ENCODE measurements around the gene TMEM33. TPM values are rescaled to one million over a fixed set of nuclear protein-coding genes. Genes with fewer than 3 reads are reported as not detected.
A peak's percentile ranks its signal among the peaks of the same experiment; 100 is the strongest.

Gene TMEM33
- total RNA-seq, 1 donor from 2014 or later, result 40.0 TPM

DNA sequence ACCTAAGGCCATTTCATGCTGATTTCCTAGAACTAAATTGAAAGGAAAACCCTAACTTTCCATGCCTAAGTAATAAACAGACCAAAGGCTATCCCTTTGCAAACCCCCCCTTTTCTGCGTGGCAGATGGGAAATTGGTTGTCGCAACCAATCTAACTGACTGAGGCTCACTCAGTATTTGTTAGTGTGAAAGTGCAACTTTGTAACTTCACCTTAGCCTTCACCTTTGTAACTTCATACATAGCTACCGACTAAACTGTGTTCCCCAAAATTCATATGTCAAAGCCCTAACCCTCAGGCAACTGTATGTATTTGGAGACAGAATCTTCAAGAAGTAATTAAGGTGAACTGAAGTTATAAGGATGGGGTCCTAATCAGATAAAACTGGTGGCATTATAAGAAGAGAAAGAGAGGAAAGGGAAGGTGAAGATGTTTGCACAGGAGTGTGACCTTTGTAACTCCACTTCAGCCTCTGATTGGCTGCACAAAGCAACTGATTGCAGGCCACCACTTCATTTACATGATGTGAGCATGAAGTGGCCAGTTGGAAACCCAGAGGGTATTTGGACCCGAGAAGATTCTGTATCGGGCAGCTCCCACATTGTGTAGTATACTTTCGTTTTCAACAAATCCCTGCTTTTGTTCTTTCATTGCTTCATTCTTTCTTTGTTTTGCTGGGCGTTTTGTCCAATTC is 4.9 kb upstream of the TMEM33 start:
- POLR2A ChIA-PET, result interaction anchor here (0.6 kb wide), 1 partner anchor 616 kb away, joined by 7 read pairs; no protein-coding TSS in a partner anchor
- Mint-ChIP-seq H3K9me3 (no peaks in the 10 kb centered on the region), H3K4me3 (no peak overlapping the region), H3K36me3 (ENCODE audit: low read depth) (peaks cover 3% of the 10 kb centered on the region), H3K27me3 (peaks cover 10% of the 10 kb centered on the region), H3K27ac (no peak overlapping the region), H3K4me1 (peaks cover 7% of the 10 kb centered on the region)
- intact Hi-C loops (cut with micrococcal nuclease), result no loop called here
- DNase-seq (no peak), ATAC-seq (ENCODE audit: low read depth) (no peak)
- CTCF ChIA-PET, result interaction anchor here (0.5 kb wide), 1 partner anchor 27 kb away, joined by 4 read pairs; no protein-coding TSS in a partner anchor
- TF ChIP-seq, protein P1, sequence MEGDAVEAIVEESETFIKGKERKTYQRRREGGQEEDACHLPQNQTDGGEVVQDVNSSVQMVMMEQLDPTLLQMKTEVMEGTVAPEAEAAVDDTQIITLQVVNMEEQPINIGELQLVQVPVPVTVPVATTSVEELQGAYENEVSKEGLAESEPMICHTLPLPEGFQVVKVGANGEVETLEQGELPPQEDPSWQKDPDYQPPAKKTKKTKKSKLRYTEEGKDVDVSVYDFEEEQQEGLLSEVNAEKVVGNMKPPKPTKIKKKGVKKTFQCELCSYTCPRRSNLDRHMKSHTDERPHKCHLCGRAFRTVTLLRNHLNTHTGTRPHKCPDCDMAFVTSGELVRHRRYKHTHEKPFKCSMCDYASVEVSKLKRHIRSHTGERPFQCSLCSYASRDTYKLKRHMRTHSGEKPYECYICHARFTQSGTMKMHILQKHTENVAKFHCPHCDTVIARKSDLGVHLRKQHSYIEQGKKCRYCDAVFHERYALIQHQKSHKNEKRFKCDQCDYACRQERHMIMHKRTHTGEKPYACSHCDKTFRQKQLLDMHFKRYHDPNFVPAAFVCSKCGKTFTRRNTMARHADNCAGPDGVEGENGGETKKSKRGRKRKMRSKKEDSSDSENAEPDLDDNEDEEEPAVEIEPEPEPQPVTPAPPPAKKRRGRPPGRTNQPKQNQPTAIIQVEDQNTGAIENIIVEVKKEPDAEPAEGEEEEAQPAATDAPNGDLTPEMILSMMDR (IDR thresholded peaks at IDR 0.05), result no peak

DNA sequence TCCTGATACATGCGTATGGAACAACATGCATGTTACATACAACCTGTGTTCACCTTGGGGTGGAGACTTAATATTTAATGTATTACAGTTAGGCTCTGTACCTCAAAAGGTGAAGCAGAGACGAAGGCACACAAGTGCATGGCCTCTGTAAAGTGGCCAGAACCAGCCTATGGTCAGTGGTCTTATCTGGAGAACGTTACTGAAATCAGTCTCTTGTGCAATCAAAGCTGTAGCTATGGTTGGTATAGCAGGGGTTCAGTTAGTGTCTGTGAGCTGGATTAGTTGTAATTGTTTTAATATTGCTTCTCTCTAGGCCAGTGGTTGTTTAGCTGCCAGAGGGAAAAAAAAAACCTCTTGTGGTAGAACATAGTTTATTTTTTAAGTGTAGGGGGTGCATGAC is 2.2 kb upstream of the TMEM33 start:
- Mint-ChIP-seq H3K36me3 (ENCODE audit: low read depth) (peaks cover 12% of the 10 kb centered on the region), H3K4me1 (peaks cover 28% of the 10 kb centered on the region), H3K9me3 (no peaks in the 10 kb centered on the region), H3K27ac (no peak overlapping the region), H3K4me3 (no peak overlapping the region), H3K27me3 (peaks cover 5% of the 10 kb centered on the region)
- intact Hi-C loops (cut with micrococcal nuclease), result no loop called here
- TF ChIP-seq, protein P1 (IDR thresholded peaks at IDR 0.05), result no peak
- ChIA-PET POLR2A (no interaction called here), CTCF (no interaction called here)
- ATAC-seq (ENCODE audit: low read depth) (no peak), DNase-seq (no peak)

DNA sequence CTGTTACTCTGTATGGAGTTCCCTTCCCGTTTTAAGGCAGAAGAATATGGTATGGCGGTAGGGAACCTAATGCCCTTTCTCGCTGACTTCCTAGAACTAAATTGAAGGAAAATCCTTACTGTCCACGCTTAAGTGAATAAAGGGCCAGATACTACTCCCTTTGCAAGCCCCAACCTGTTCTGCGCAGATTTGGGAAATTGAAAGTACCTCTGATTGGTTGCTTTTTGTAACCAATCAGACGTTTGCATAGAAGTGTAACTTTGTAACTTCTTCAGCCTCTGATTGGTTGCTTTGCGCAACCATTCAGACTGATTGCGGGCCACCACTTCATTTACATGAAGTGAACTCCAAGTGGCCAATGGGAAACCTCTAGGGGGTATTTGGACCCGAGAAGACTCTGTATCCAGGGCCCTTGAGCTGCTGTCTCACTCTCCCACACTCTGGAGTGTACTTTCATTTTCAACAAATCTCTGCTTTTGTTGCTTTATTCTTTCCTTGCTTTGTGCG is 1.2 kb upstream of the TMEM33 start:
- H3K4me1 Mint-ChIP-seq, result peaks cover 28% of the 10 kb centered on the region
- no peak for ATAC-seq (ENCODE audit: low read depth)
- H3K4me3 Mint-ChIP-seq, result peak overlapping the region; percentile 93
- CTCF ChIA-PET, result no interaction called here
- POLR2A ChIA-PET, result interaction anchor here (1.7 kb wide), 1 partner anchor 218 kb away, joined by 6 read pairs; the partner anchor contains the start of gene BEND4
- no peaks in the 10 kb centered on the region for H3K9me3 Mint-ChIP-seq
- no peak for DNase-seq
- intact Hi-C loops (cut with micrococcal nuclease), result loop anchor here (2.0 kb wide), 1 partner anchor 219 kb away; the partner anchor contains the start of gene BEND4
- peaks cover 16% of the 10 kb centered on the region for H3K36me3 Mint-ChIP-seq (ENCODE audit: low read depth)
- H3K27ac Mint-ChIP-seq, result no peak overlapping the region
- TF ChIP-seq, protein P1 (IDR thresholded peaks at IDR 0.05), result no peak
- no peaks in the 10 kb centered on the region for H3K27me3 Mint-ChIP-seq

DNA sequence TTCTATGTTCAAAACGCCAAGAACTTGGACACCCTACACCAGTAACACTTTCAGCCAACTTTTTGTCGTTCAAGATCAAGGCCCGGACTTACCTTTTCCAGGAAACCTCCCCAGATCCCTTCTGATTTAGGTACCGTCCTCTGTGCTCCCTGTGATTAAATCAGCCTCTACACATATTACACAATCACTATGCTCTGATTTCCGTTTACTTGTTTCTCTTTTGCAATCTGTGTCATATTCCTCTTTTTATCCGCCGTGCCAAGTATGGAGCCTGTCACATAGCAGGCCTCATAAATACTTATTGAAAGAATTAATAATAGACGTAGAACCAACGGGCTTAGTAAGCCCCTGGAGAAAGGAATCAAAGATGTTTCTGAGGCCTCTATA is 722 bp upstream of the TMEM33 start:
- ChIA-PET CTCF (interaction anchor here (1.0 kb wide), 1 partner anchor 56 kb away, joined by 3 read pairs; the partner anchor contains the start of gene SLC30A9), POLR2A (interaction anchor here (1.7 kb wide), 2 partner anchors 56 to 218 kb away, joined by 6 to 12 read pairs; partner anchors contain the start of genes BEND4 and SLC30A9)
- peaks cover 21% of the 10 kb centered on the region for H3K36me3 Mint-ChIP-seq (ENCODE audit: low read depth)
- TF ChIP-seq, protein P1 (IDR thresholded peaks at IDR 0.05), result no peak
- no peak for ATAC-seq (ENCODE audit: low read depth)
- intact Hi-C loops (cut with micrococcal nuclease), result loop anchor here (2.0 kb wide), 1 partner anchor 218 kb away; the partner anchor contains the start of gene BEND4
- H3K4me3 Mint-ChIP-seq, result peak overlapping the region; percentile 93
- H3K27ac Mint-ChIP-seq, result peak overlapping the region; percentile 50
- DNase-seq, result no peak
- H3K9me3 Mint-ChIP-seq, result no peaks in the 10 kb centered on the region
- H3K27me3 Mint-ChIP-seq, result no peaks in the 10 kb centered on the region
- H3K4me1 Mint-ChIP-seq, result peaks cover 28% of the 10 kb centered on the region

DNA sequence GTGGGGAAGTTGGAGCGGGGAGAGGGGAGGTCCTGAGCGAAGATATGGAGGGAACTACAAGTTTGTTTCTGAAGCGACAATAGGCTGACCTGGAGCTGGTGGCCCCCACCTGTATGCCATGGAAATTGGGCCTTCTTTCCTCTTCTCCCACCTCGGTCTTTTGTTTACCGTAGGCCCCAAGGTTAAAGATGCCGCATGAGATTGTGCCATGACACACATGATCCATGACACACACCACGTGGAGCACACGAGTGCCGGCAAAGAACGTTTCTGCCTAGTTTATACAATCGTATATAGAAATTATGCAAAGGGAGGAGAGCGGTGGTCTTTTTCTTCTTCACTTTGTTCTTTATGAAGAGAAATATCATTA is 408 bp downstream of the TMEM33 start:
- peaks cover 31% of the 10 kb centered on the region for H3K4me1 Mint-ChIP-seq
- peaks cover 27% of the 10 kb centered on the region for H3K36me3 Mint-ChIP-seq (ENCODE audit: low read depth)
- intact Hi-C loops (cut with micrococcal nuclease), result loop anchor here (1.0 to 2.0 kb wide), 2 partner anchors 55 to 217 kb away; partner anchors contain the start of genes BEND4 and SLC30A9
- CTCF ChIA-PET, result interaction anchor here (1.0 kb wide), 1 partner anchor 54 kb away, joined by 3 read pairs; the partner anchor contains the start of gene SLC30A9
- TF ChIP-seq, protein P1 (IDR thresholded peaks at IDR 0.05), result no peak
- POLR2A ChIA-PET, result interaction anchor here (1.7 kb wide), 2 partner anchors 55 to 217 kb away, joined by 6 to 12 read pairs; partner anchors contain the start of genes BEND4 and SLC30A9
- H3K4me3 Mint-ChIP-seq, result peak overlapping the region; percentile 93
- peak overlapping the region; percentile 50 for H3K27ac Mint-ChIP-seq
- ATAC-seq (ENCODE audit: low read depth) (peak; percentile 9), DNase-seq (no peak)
- H3K27me3 Mint-ChIP-seq, result no peaks in the 10 kb centered on the region
- no peaks in the 10 kb centered on the region for H3K9me3 Mint-ChIP-seq

All from activated B cell treated with CpG ODN at 0.5 μM for 24 hours (primary cell).